ENCODE data around the gene METRNL.

GRCh38 chr17:83046448-83047181, 32.8 kb upstream of the METRNL start:
- TF ChIP-seq CTCF (conservative IDR thresholded peaks at IDR 0.05) (no peak), EZH2 (IDR thresholded peaks at IDR 0.05; ENCODE audit: low read depth) (no peak)

All from PC-9 (cell line).